ENCODE data around the gene DOCK1.

The DOCK1 gene

DNA sequence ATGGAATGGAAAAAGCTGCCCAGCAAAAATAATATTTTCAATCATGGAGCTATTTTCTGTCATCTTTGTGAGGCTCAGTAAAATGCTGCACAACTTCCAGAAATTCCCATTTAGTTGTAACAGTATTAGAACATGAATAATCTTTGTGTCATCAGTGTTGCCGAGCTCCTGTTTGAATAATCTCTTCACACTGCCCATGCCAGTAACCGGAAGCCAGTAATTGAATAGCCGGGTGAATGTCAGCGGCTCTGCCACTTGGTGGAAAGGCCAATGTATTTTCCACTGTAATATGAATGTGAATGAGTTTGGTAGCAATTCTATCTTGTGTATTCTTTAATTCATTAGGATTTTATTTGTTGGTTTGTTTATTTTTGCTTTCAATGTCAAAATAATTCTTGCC, 463.7 kb downstream of the DOCK1 start:
- DNase-seq = no peak

DNA sequence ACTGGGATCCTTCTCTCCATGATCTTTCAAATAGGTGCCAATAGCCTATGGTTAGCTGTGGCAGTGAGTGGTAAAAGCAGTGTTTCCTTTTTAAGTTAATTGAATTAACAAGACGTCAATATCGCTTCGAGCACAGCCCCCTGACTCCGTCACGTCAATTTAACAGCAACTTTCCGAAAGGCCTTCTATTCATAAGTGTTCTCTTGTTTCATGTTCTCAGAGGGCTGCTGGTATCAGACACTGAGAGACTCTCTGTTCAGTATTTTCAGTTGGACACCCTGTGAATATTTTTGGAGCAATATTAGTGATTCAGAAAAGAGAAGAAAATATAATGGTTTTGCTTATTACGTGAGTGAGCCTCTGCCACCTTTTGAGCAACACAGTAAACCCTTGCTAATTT, 465.4 kb downstream of the DOCK1 start:
- DNase-seq = no peak

DNA sequence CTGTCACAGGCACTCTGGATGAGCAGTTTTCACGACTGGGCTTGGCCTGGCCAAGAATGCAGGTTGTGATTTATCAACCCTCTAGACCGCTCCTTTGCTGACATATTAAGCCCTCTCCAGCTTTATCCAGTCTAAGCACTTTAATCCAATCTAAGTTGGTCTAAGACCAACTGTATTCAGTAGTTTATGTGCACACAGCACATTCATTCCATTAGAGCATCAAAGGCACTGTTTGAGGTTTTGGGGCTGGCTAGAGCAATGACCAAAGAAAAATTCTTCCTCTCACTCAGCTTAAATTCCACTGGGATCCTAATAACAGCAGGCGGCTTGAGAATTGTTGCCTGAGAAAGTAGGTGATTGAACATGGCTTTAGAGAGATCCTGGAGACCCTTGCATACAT, 467.1 kb downstream of the DOCK1 start:
- DNase-seq = no peak

DNA sequence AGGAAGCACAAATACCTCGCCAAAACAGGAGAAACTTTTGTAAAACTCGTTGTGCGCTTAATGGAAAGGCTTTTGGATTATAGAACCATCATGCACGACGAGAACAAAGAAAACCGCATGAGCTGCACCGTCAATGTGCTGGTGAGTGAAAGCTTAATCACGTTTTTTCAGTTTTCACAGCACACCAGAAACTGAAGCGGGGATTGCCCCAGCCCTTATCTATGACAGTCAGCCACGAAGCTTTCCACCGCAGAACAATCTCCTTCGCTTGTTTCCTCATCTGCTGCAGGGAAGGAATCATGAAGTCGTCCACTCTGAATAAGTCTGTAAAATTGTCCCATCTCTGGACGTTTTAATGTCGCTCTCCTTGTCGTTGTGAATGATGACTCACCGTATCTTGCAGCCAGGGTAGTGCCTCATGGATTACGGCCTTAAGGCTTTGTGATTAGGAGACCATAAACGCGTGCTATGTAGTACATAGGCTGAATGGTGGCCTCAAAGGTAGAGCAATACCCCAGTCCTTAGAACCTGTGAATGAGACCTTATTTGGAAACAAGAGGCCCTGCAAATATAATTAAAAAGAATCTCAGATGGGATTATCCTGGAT, 468.9 kb downstream of the DOCK1 start:
- DNase-seq = no peak

DNA sequence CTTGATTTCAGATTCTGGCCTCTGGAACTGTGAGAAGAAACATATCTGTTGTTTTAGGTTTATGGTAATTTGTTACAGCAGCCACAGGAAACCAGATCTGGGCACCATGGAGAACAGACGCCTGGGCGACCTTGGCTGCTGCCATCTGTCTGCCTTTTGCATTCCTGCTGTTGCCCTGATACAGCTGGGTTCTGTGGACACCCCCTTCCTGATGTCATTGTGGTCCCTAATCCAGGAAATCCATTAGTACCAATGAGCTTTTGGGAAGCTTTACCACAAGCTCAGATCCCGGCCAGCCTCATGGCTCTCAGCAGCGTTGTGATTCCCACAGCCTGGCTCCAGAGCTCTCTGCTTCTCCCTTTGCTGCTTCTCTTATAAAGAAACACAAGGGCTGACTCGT, 469.7 kb downstream of the DOCK1 start:
- no peak for DNase-seq

DNA sequence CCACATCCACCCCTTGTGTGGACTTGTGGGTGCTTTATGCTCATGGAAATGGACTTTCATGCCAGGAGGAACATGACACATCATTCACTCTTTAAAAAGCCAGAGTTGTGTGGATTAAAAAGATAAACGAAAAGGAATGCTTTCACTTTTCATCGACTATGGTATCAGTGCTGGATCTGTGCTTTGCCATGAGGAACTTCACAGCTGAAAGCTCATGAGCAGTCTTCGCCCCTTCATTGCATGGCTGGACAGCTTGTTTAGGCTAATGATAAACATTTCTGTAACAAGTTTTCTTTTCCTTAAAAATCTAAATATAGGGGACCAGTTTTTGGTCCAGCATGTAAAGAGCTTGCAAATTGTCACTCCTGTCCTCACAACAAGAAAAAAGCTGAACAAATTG, 470.2 kb downstream of the DOCK1 start:
- DNase-seq = no peak

DNA sequence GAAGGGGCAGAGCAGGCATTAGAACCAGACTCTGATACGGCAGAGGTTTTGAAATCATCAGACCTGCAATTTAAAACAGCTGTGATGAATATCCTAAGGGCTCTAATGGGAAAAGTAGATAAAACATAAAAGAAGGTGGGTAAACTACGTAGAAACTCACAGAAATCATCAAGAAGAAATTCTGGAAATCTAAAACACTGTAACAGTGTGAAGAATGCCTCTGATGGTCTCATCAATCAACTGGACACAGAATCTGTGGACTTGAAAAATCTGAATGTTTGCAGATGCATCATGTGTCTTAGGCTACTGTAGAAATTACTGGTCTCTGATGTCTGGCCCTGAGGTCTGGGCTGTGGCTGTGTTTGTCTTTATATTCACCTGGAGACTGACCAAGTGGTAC, 470.8 kb downstream of the DOCK1 start:
- DNase-seq = no peak

DNA sequence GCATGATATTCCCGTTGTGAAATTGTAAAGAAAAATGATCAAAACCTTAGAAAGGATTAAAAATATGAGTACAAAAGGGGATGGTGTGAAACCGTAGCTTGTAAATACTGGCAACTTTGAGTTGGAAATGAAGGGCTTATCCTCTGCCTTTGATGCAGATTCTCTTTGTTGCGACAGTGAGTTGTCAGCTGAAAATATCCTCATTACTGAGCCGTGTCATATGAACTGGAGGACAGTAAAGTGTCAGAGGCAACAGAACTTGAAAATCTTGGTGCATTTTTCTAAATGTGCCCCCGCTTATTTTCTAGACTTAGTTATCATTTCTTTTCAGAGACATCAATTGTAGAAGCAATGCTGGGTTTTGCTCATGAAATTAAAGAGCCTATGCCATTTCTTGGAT, 473.4 kb downstream of the DOCK1 start:
- DNase-seq = no peak

DNA sequence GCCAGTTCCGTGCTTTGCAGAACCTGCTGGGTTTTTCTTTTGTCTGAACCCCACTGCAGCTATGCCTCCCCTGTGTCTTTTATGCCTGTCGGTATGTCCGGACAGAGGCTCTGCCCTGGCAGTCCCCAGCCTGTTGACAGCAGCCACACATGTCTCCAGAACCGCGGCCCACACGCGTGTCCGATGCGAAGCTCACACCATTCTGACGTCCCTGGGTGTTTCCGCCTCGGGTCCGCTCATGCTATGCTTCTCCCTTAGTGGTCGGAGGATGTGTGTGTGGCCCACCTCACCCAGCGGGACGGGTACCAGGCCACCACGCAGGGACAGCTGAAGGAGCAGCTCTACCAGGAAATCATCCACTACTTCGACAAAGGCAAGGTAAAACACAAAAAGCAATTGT, 479.3 kb downstream of the DOCK1 start:
- DNase-seq = no peak

DNA sequence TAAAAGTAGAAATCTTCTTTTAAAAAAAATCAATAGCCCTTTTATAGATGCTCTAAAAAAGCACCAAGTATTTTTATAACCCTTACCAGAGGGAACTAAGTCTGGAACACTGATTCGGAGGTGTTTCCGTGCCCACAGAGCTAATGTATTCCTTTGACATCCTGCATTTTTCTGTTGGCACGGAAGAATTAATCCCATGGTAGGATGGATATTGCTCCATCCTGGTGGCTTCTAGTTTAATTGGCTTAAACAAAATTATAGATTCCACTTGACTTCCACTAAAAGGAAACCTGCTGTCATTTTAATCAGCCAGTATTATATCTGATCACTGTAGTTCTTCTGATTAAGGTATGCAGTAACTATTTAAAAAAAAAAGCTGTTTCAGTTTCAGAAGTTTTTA, 479.8 kb downstream of the DOCK1 start:
- no peak for DNase-seq

DNA sequence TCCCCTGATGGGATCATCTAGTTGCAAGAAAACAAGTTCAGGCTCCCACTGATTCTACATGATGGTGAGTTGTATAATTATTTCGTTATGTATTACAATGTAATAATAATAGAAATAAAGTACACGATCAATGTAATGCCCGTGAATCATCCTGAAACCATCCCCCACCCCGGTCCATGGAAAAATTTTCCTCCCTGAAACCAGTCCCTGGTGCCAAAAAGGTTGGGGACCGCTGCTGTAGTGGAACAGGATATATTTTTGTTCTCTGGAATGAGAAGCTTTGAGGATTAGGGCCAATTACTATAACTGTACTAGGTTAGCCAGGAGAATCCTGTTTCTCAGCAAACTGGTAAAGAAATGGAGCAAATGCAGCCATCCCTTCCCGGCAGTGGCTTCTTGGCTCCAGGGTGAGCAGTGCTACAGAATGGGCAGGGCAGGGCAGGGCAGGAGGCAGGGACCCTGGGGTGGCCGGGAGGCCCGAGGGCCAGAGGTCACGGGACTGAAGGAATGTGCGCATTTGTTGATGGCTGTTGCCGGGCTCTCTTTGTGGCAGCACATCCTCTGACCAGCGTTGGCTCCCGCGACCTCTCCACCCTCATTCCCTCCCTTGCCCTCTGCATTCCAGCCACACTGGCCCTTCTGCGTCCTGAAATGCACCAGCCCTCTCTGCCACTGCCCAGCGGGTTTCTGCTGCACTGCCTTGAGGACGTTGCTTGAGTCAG, 481.5 kb downstream of the DOCK1 start:
- no peak for DNase-seq

DNA sequence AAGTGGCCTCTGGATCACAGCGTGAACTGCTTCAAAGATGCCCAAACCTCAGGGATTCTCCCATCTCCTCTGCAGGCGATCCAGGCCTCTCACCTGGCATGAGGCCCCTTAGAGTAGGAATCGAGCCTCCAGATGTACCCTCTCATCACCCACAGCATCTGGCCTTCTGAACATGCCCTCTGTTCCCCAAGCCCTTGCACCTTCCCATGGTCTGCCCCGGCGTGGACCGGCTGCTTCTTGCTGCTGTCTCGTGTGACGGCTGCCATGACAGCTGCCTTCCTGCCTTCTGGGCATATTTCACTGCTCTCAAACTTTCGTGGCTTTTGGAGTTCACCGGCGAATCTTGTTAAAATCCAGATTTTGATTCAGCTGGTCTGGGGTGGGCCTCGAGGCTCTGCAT, 486.6 kb downstream of the DOCK1 start:
- no peak for DNase-seq

DNA sequence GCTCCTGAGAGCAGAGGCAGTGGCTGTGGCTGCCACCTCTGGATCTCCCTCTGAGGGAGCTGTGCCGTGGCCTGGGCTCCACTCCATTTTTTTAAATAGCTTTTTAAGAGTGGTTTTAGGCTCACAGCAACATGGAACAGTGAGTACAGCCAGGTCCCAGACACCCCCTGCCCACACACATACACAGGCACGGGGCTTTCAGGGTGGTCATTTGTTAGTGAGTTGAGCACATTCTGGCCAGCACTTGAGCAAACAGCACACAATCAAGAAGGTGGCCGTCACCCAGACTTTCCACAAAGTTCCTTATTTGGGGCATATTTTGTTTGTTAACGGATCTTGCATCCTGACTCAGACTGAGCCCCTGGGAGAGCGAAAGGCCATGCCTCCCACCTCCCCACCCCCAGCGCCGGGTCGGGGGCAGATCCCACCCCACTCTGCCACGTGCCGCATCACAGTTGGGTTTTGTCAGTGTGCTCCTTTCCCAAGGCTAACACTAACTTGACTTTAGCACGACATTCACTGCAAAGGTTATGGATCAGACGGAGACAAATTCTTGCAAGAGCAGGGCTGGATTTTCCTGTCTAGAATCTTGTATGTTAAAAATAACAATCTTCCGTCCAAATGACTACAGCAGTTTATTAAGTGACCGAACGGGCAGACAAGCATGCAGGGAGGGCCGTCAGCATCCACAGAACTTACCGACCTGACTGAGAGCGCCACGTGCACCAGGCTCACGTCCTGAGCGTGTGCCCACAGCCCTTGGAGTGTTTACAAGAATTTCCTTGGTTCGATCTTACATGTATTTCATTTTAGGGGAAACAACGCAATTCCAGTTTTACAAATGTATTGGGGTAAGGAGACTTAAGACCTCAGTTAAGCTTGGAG, 487.4 kb downstream of the DOCK1 start:
- DNase-seq = no peak

DNA sequence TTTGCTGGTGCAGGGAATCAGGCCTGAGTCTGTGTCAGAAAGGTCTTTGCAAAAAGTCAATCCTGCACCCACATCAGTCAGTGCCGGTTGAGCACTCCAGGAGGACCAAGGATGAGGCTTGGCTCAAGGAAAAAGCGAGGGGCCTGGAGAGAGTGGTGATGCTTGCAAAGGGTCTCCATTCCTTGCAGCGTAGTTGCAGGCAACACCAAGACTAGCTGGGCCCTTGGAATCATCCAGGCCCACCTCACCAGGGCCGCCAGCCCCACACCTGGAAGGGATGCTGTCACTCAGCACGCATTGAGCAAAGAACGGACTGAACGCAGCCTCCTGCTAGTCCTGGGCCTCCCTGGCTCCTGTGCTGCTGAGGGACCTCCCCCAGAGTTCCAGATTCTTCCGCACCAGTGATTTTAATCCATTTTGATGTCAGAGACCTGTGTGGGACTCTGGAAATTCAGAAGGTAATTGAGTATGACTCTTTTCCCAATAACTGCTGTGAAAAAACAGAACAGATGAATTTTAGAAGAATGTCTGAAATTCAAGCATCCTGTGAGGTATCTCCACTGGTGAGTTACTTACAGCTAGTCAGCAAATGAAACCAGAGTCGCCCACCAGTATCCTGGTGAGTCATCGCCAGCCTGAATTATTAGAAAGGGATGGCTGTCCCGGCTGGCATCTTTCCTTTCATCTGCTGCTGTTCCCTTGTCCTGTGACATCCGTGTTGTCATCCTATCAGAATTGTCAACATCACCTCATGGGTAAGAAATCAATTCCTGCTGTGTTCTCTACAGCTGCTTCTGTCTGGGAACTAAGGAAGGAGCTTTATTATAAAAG, 493.1 kb downstream of the DOCK1 start:
- DNase-seq = peak; percentile 67

DNA sequence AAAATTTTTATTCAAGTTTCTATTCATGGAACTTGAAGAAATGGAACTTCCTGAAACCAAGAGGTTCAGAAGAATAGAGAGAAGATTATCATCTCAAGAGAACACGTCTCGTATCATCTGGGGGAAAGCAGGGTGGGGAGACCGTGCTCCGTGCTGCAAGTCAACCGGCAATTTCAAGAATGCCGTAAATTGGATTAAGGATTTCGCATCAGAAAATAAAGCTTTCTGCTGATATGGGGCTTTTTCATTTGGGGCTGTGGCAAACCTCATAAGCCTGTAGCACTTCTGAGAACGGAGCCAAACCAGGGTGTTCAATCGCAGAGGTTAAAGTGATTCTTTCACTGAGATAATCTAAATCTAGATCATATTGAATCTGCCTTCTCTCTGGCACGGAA, 493.7 kb downstream of the DOCK1 start:
- DNase-seq = no peak

DNA sequence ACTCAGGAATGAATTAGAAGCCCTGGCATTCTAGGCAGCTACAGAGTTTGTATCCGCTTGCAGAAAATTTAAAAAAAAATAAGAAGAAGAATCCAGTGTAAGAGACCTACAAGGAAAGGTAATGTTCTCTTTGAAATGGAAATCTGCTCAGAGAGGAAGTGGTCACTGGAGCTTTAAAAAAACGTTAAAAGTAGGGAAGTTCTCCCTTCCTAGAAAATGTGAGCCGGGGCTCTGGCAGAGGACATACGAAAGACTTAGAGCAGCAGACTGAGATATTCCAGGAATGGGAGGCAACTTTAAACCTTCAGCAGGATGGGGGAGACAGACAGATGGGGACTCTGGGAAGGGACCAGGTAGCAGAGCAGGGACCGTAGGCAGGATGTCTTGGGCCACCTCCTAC, 494.4 kb downstream of the DOCK1 start:
- DNase-seq = no peak

DNA sequence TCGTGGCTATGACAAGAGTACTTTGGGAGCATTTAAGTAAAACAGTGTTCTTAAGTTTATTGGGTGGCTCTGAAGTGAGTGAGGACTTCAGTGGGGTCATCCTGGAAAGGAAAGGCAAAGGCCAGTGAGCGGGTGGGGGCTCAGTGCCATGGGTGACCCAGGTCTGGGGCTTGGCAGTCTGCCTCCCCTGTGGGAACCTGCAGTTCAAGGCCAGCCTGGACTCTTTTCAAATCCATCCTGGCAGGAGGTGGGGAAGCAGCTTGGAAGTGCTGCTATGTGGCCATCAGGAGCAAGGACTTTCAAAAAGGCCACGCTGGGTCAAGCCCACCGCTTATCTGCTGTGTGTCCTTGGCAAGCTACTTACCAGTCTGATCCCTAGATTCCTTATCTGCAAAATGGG, 495.0 kb downstream of the DOCK1 start:
- no peak for DNase-seq

DNA sequence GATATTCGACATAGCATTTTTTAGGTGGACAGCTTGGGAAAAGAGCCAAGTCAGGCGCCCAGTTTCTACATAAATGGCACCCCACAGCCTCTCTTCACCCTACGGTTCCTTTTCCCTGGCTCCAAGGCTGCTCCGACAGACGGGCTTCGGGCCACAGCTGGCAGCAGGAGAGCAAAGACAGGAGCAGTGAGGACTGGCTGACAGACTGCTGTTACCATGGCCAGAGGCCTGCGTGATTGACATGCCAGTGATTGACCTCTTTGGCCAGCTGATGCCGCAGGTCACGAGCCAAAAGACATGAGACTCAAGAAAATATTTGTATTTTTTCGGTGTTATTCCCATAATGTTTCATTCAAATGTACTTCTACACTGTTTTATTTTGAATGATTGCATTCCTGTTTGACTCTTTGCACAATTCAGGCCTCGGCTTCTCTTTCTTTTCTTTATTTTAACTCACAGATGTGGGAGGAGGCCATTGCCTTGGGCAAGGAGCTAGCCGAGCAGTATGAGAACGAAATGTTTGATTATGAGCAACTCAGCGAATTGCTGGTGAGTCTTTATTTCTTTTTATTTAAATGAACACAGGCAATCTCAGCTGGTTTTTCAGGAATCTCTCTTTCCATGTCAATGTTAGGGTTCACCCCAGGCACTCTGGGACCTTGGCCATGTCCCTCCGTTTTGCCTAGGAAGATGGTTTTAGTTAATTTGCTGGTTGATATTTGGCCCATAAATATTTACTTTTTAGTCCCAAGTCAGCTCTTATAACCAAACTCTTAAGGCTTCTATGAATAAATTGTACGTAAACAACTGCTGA, 497.6 kb downstream of the DOCK1 start:
- DNase-seq = no peak

DNA sequence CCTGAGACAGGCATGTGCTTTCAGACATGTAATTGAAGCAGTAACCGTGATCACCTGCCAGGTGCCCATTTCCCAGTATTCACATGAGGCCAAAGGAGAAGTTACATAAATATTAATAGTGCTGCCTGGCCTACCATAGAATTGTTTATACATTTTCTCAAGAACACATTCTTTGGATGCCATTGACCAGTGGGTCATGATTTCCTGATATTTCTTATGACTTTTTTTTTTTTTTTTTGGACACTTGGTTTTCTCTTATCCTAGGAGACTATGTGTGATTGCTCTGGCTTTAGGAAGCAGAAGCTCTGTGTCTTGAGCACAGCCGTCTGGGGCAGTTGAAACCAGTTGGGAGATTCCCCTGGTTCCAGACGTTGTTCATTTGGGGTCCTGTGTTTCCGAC, 500.0 kb downstream of the DOCK1 start:
- DNase-seq = peak; percentile 65

DNA sequence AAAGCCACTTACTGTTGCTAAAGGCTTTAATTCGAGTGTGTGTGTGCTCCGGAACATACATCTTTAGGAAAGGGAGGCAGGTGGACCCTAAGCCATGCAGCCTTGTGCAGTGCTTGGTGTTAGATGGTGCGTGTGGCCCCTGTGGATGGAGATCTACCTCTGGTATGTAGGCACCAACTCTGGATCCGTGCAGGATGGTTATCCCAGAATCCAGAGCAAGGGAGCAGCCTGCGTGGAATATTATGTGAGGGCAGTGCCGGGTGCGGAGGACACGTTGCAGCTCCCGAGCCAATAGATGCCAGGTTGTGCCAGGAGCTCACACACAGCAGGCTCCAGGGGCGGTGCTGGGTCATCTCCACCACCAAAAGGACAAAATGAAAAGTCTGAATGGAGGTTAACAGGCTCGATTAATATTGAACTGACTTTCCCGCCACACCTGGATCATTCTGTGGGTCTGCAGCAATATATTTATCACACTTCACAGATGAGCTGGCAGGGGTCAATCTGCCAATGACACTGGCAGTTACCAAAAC, 500.9 kb downstream of the DOCK1 start:
- no peak for DNase-seq

DNA sequence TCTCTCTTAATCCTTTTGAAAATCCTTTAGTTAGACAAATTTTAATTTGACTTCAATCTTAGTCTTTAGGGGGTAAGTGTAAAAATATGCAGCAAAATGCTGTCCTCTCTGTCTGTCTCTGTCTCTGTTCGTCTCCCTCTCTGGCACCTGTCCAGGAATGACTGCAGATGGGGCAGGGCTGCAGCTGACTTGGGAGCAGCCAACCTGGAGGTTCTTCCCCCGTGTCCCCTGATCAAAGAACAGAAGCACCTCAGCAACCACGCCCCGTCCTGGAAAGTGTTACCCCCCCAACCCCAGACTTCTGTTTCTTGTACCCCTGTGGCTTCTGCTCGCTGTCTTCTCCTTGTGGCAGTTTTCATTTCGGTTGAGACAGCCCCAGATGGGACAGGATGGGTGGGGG, 502.3 kb downstream of the DOCK1 start:
- no peak for DNase-seq
